Measurements from ENCODE around the gene GIMAP8.
"Not testable (repeated sequence)": the region's sequence is repeated elsewhere in the genome, so short reads cannot be mapped to it uniquely, and the experiment has no call there.

GIMAP8 gene

GRCh38 chr7:150453892-150454291 is 3.5 kb downstream of the GIMAP8 start:
- Histone ChIP-seq H3K4me1 (ENCODE audit: insufficient read depth, low read length) (no peaks in the 10 kb centered on the region), H3K27me3 (ENCODE audit: insufficient read depth, low read length) (peaks cover 29% of the 10 kb centered on the region), H3K9me3 (ENCODE audit: insufficient read depth, low read depth, low read length) (0 out of 2 replicates have a peak, but pooled peaks cover 16% of the 10 kb centered on the region), H3K27ac (ENCODE audit: low read depth, low read length) (no peak overlapping the region), H3K36me3 (ENCODE audit: insufficient read depth, low read length) (no peaks in the 10 kb centered on the region), H3K9ac (ENCODE audit: low read depth, low read length) (no peak overlapping the region), H3K4me3 (ENCODE audit: low read length) (no peak overlapping the region)
- WGBS, result 91% methylated on average over 5 of the region's 5 CpGs

- H3K9me3 ChIP-seq (ENCODE audit: insufficient read depth, low read depth, low read length), result 0 out of 2 replicates have a peak, but pooled peaks cover 16% of the 10 kb centered on the region
- H3K27me3 ChIP-seq (ENCODE audit: insufficient read depth, low read length); H3K27ac ChIP-seq (ENCODE audit: low read depth, low read length); H3K4me3 ChIP-seq (ENCODE audit: low read length); H3K4me1 ChIP-seq (ENCODE audit: insufficient read depth, low read length); H3K9ac ChIP-seq (ENCODE audit: low read depth, low read length); H3K36me3 ChIP-seq (ENCODE audit: insufficient read depth, low read length): not testable (repeated sequence)
- 93% methylated on average over 5 of the region's 5 CpGs for WGBS
Measured at GRCh38 chr7:150457064-150457463, 6.6 kb downstream of the GIMAP8 start.

GRCh38 chr7:150458235-150458634 is 7.8 kb downstream of the GIMAP8 start:
- no peak overlapping the region for H3K4me3 ChIP-seq (ENCODE audit: low read length)
- no peaks in the 10 kb centered on the region for H3K36me3 ChIP-seq (ENCODE audit: insufficient read depth, low read length)
- H3K27me3 ChIP-seq (ENCODE audit: insufficient read depth, low read length), result no peaks in the 10 kb centered on the region
- no peak overlapping the region for H3K27ac ChIP-seq (ENCODE audit: low read depth, low read length)
- WGBS, result 92% methylated on average over 1 of the region's 1 CpG
- no peak overlapping the region for H3K9ac ChIP-seq (ENCODE audit: low read depth, low read length)
- H3K9me3 ChIP-seq (ENCODE audit: insufficient read depth, low read depth, low read length), result 0 out of 2 replicates have a peak, but pooled peaks cover 16% of the 10 kb centered on the region
- H3K4me1 ChIP-seq (ENCODE audit: insufficient read depth, low read length), result no peaks in the 10 kb centered on the region

GRCh38 chr7:150458756-150459155 is 8.3 kb downstream of the GIMAP8 start:
- no peak overlapping the region for H3K27ac ChIP-seq (ENCODE audit: low read depth, low read length)
- H3K4me1 ChIP-seq (ENCODE audit: insufficient read depth, low read length), result no peaks in the 10 kb centered on the region
- H3K9me3 ChIP-seq (ENCODE audit: insufficient read depth, low read depth, low read length), result 0 out of 2 replicates have a peak, but pooled peaks cover 16% of the 10 kb centered on the region
- H3K9ac ChIP-seq (ENCODE audit: low read depth, low read length), result no peak overlapping the region
- H3K27me3 ChIP-seq (ENCODE audit: insufficient read depth, low read length), result no peaks in the 10 kb centered on the region
- no peak overlapping the region for H3K4me3 ChIP-seq (ENCODE audit: low read length)
- H3K36me3 ChIP-seq (ENCODE audit: insufficient read depth, low read length), result no peaks in the 10 kb centered on the region
- WGBS, result 80% methylated on average over 1 of the region's 1 CpG

GRCh38 chr7:150461520-150461919 is 11.1 kb downstream of the GIMAP8 start:
- Histone ChIP-seq H3K4me3 (ENCODE audit: low read length) (no peak overlapping the region), H3K9me3 (ENCODE audit: insufficient read depth, low read depth, low read length) (0 out of 2 replicates have a peak, but pooled peaks cover 8% of the 10 kb centered on the region), H3K36me3 (ENCODE audit: insufficient read depth, low read length) (no peaks in the 10 kb centered on the region), H3K9ac (ENCODE audit: low read depth, low read length) (no peak overlapping the region), H3K27me3 (ENCODE audit: insufficient read depth, low read length) (no peaks in the 10 kb centered on the region), H3K27ac (ENCODE audit: low read depth, low read length) (no peak overlapping the region), H3K4me1 (ENCODE audit: insufficient read depth, low read length) (no peaks in the 10 kb centered on the region)
- WGBS, result no CpG with 5 or more reads among the region's 1 CpG

GRCh38 chr7:150462413-150462812 is 12.0 kb downstream of the GIMAP8 start:
- Histone ChIP-seq H3K27ac (ENCODE audit: low read depth, low read length) (no peak overlapping the region), H3K4me3 (ENCODE audit: low read length) (no peak overlapping the region), H3K27me3 (ENCODE audit: insufficient read depth, low read length) (0 out of 2 replicates have a peak, but pooled peaks cover 2% of the 10 kb centered on the region), H3K36me3 (ENCODE audit: insufficient read depth, low read length) (no peaks in the 10 kb centered on the region), H3K9ac (ENCODE audit: low read depth, low read length) (no peak overlapping the region), H3K9me3 (ENCODE audit: insufficient read depth, low read depth, low read length) (no peaks in the 10 kb centered on the region), H3K4me1 (ENCODE audit: insufficient read depth, low read length) (no peaks in the 10 kb centered on the region)

- H3K36me3 ChIP-seq (ENCODE audit: insufficient read depth, low read length), result no peaks in the 10 kb centered on the region
- H3K27ac ChIP-seq (ENCODE audit: low read depth, low read length), result no peak overlapping the region
- no peaks in the 10 kb centered on the region for H3K9me3 ChIP-seq (ENCODE audit: insufficient read depth, low read depth, low read length)
- H3K4me3 ChIP-seq (ENCODE audit: low read length), result no peak overlapping the region
- 0 out of 2 replicates have a peak, but pooled peaks cover 9% of the 10 kb centered on the region for H3K27me3 ChIP-seq (ENCODE audit: insufficient read depth, low read length)
- 85% methylated on average over 1 of the region's 1 CpG for WGBS
- H3K4me1 ChIP-seq (ENCODE audit: insufficient read depth, low read length), result no peaks in the 10 kb centered on the region
- H3K9ac ChIP-seq (ENCODE audit: low read depth, low read length), result no peak overlapping the region
Measured at GRCh38 chr7:150463461-150463860, 13.0 kb downstream of the GIMAP8 start.

GRCh38 chr7:150464962-150465361 is 14.5 kb downstream of the GIMAP8 start:
- WGBS, result 93% methylated on average over 1 of the region's 1 CpG
- Histone ChIP-seq H3K36me3 (ENCODE audit: insufficient read depth, low read length) (no peaks in the 10 kb centered on the region), H3K9me3 (ENCODE audit: insufficient read depth, low read depth, low read length) (no peaks in the 10 kb centered on the region), H3K27ac (ENCODE audit: low read depth, low read length) (no peak overlapping the region), H3K9ac (ENCODE audit: low read depth, low read length) (no peak overlapping the region), H3K4me3 (ENCODE audit: low read length) (no peak overlapping the region), H3K4me1 (ENCODE audit: insufficient read depth, low read length) (no peaks in the 10 kb centered on the region), H3K27me3 (ENCODE audit: insufficient read depth, low read length) (0 out of 2 replicates have a peak, but pooled peaks cover 9% of the 10 kb centered on the region)

- Histone ChIP-seq H3K27me3 (ENCODE audit: insufficient read depth, low read length) (0 out of 2 replicates have a peak, but pooled peaks cover 9% of the 10 kb centered on the region), H3K4me1 (ENCODE audit: insufficient read depth, low read length) (no peaks in the 10 kb centered on the region), H3K27ac (ENCODE audit: low read depth, low read length) (no peak overlapping the region), H3K9ac (ENCODE audit: low read depth, low read length) (no peak overlapping the region), H3K36me3 (ENCODE audit: insufficient read depth, low read length) (no peaks in the 10 kb centered on the region), H3K4me3 (ENCODE audit: low read length) (no peak overlapping the region), H3K9me3 (ENCODE audit: insufficient read depth, low read depth, low read length) (no peaks in the 10 kb centered on the region)
- WGBS, result 94% methylated on average over 2 of the region's 2 CpGs
Measured at GRCh38 chr7:150465414-150465813, 15.0 kb downstream of the GIMAP8 start.

- no peak overlapping the region for H3K27ac ChIP-seq (ENCODE audit: low read depth, low read length)
- no peaks in the 10 kb centered on the region for H3K36me3 ChIP-seq (ENCODE audit: insufficient read depth, low read length)
- H3K9me3 ChIP-seq (ENCODE audit: insufficient read depth, low read depth, low read length), result no peaks in the 10 kb centered on the region
- H3K4me3 ChIP-seq (ENCODE audit: low read length), result no peak overlapping the region
- 92% methylated on average over 6 of the region's 6 CpGs for WGBS
- no peak overlapping the region for H3K9ac ChIP-seq (ENCODE audit: low read depth, low read length)
- H3K27me3 ChIP-seq (ENCODE audit: insufficient read depth, low read length), result 0 out of 2 replicates have a peak, but pooled peaks cover 9% of the 10 kb centered on the region
- H3K4me1 ChIP-seq (ENCODE audit: insufficient read depth, low read length), result no peaks in the 10 kb centered on the region
Measured at GRCh38 chr7:150466477-150466876, 16.0 kb downstream of the GIMAP8 start.

GRCh38 chr7:150468241-150468640 is 17.8 kb downstream of the GIMAP8 start:
- Histone ChIP-seq H3K27ac (ENCODE audit: low read depth, low read length) (no peak overlapping the region), H3K9me3 (ENCODE audit: insufficient read depth, low read depth, low read length) (no peaks in the 10 kb centered on the region), H3K4me3 (ENCODE audit: low read length) (no peak overlapping the region), H3K4me1 (ENCODE audit: insufficient read depth, low read length) (no peaks in the 10 kb centered on the region), H3K9ac (ENCODE audit: low read depth, low read length) (no peak overlapping the region), H3K27me3 (ENCODE audit: insufficient read depth, low read length) (0 out of 2 replicates have a peak, but pooled peaks cover 9% of the 10 kb centered on the region), H3K36me3 (ENCODE audit: insufficient read depth, low read length) (no peaks in the 10 kb centered on the region)
- no CpG with 5 or more reads among the region's 3 CpGs for whole genome bisulfite sequencing

- WGBS, result 88% methylated on average over 5 of the region's 5 CpGs
- no peak overlapping the region for H3K4me3 ChIP-seq (ENCODE audit: low read length)
- H3K4me1 ChIP-seq (ENCODE audit: insufficient read depth, low read length), result no peaks in the 10 kb centered on the region
- H3K27ac ChIP-seq (ENCODE audit: low read depth, low read length), result no peak overlapping the region
- H3K27me3 ChIP-seq (ENCODE audit: insufficient read depth, low read length), result 0 out of 2 replicates have a peak, but pooled peaks cover 9% of the 10 kb centered on the region
- H3K9me3 ChIP-seq (ENCODE audit: insufficient read depth, low read depth, low read length), result no peaks in the 10 kb centered on the region
- H3K9ac ChIP-seq (ENCODE audit: low read depth, low read length), result no peak overlapping the region
- no peaks in the 10 kb centered on the region for H3K36me3 ChIP-seq (ENCODE audit: insufficient read depth, low read length)
Measured at GRCh38 chr7:150471886-150472285, 21.5 kb downstream of the GIMAP8 start.

Measured in HUES64 (cell line).